HG03159 (cell line): ENCODE data around the gene ZNF552.
"Not testable (repeated sequence)": the region's sequence is repeated elsewhere in the genome, so short reads cannot be mapped to it uniquely, and the experiment has no call there.

Source experiments
- ATAC-seq: cut with Tn5 transposase; IDR thresholded peaks from one replicate; pipeline ENCODE4 v1.9.1; 2021; ENCODE audit warnings: mild to moderate bottlenecking, moderate library complexity; ENCODE audit not compliant: unreplicated experiment

The ZNF552 gene

GRCh38 chr19:57819475-57820148 is 4.9 kb upstream of the ZNF552 start:
- peak; percentile 82 for ATAC-seq

- no peak for ATAC-seq
Observed at GRCh38 chr19:57818378-57818777, 3.7 kb upstream of the ZNF552 start.

- no peak for ATAC-seq
Observed at GRCh38 chr19:57817976-57818375, 3.3 kb upstream of the ZNF552 start.

- ATAC-seq: no peak
Observed at GRCh38 chr19:57816652-57817051, 1.9 kb upstream of the ZNF552 start.

GRCh38 chr19:57815247-57816075 is 748 bp upstream of the ZNF552 start:
- ATAC-seq: no peak

- ATAC-seq: no peak
Observed at GRCh38 chr19:57813919-57814504, 701 bp downstream of the ZNF552 start.

- ATAC-seq: not testable (repeated sequence)
Observed at GRCh38 chr19:57812975-57813820, 1.5 kb downstream of the ZNF552 start.

- no peak for ATAC-seq
Observed at GRCh38 chr19:57812226-57812625, 2.5 kb downstream of the ZNF552 start.

- not testable (repeated sequence) for ATAC-seq
Observed at GRCh38 chr19:57810410-57811295, 4.1 kb downstream of the ZNF552 start.

DNA sequence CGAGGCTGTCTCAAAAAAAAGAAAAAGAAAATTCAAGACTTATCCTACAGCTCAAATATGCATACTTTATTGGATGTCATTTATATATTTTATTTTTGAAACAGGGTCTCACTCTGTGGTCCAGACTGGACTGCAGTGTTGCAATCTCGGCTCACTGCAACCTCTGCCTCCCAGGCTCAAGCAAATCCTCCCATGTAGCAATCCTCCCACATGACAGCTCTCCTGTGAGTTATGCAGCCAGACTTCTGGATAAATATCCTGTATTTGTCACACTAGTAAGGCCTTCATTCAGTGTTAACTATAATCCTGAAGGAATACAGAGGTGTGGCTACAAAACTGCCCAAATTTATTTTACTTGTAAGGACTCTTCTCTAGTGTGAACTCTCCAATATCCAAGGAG is 7.2 kb downstream of the ZNF552 start:
- no peak for ATAC-seq

DNA sequence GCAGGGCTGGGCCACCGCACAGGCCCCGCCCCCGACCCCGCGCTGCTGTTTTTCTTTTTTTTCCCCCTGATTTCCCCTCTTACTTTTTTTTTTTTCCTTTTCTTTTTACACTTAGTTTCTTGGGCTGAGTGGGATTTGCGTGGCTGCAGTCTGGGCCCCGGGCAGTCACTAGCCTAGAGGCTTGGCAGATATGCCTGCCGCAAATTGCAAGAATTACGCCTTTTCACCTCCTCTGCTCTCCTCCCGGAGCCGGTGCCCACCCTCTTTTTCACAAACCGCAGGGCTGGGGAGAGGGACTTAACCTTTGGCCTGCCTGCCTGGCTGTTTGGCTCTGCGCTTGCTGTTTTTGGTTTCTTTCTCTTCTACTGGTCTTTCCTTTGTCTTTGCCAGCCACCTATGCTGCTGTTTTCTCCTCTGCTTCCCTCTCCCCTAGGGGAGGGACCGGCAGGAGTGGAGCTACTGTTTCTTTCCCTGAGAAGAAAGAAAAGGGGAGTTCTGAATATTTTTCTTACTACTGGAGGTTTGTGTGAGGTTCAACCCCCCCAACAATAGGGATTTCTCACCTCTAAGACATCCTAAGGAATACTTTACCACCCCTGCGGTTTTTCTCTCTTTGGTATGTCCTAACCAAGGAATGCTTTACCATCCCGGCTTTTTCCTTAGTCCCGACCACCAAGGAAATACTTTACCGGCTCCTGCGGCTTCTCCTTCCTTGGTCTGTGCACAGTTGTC is 11.0 kb downstream of the ZNF552 start:
- no peak for ATAC-seq

GRCh38 chr19:57803265-57803593 is 11.5 kb downstream of the ZNF552 start:
- no peak for ATAC-seq

DNA sequence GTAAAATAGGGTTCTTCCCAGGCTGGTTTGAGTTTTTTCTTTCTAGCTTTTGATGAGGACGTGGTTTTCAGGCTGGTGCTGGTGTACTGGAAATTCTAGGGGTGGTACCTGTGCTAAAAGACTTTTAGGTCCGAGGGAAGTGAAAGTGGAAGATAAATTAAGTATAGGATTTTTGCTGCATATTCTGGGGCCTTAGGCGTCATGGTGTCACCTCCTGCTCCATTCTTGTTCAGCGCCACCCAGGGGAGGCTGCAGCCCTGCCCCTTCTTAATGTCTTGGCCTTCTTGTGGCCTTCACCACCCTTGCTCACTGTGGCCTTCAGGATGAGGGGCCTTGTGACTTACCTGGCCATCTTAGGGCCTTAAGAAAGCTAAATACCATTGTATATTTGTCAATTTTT is 12.4 kb downstream of the ZNF552 start:
- ATAC-seq: no peak

- no peak for ATAC-seq
Observed at GRCh38 chr19:57800696-57801095, 14.0 kb downstream of the ZNF552 start.

GRCh38 chr19:57796580-57796979 is 18.1 kb downstream of the ZNF552 start:
- ATAC-seq: not testable (repeated sequence)

- no peak for ATAC-seq
Observed at GRCh38 chr19:57789288-57789687, 25.4 kb downstream of the ZNF552 start.

GRCh38 chr19:57788114-57788692 is 26.5 kb downstream of the ZNF552 start:
- ATAC-seq: no peak

DNA sequence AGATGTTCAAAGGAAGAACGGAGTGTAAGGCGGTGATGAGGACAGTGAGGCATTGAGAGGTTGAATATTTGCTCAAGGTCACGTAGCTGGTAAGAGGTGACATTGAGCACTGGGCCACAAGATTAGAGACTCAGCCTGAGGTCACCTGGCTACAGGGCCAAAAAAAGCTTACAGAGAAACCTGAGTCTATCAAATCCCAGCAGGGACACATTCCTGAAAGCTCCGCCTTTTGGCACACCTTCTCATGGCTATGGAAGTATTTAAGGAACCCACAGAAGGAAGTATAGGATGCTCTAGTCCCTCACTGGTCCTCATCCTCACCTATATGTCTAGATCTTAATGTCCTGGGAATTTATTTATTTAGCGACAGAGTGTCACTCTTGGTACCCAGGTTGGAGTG is 27.8 kb downstream of the ZNF552 start:
- ATAC-seq: no peak

DNA sequence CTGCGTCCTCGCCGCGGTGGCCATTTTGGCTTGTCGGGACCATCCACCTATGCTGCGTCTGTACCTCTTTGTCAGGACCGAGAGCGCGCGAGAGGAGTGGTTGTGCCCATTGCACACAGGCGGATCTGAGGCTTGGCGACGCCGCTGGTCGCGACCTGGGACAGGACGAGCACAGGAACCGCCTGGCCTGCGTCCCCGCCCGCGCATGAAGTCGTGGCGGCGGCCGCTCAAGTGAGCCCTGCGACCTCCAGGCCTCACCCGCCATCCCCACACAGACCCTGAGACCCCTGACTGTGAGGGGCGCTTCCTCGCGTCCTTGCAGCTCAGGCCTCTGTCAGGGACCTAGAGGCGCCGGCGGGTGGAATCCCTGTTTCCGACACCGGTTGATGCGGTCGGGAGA is 28.4 kb downstream of the ZNF552 start:
- no peak for ATAC-seq
